HG02610 (cell line): ENCODE measurements around the gene PHB1.
"Not testable (repeated sequence)": the region's sequence is repeated elsewhere in the genome, so short reads cannot be mapped to it uniquely, and the experiment has no call there.

Experiments
- ATAC-seq: cut with Tn5 transposase; IDR thresholded peaks from one replicate; pipeline ENCODE4 v1.9.1; 2021; ENCODE audit warnings: mild to moderate bottlenecking, moderate library complexity; ENCODE audit not compliant: unreplicated experiment

Gene PHB1

DNA sequence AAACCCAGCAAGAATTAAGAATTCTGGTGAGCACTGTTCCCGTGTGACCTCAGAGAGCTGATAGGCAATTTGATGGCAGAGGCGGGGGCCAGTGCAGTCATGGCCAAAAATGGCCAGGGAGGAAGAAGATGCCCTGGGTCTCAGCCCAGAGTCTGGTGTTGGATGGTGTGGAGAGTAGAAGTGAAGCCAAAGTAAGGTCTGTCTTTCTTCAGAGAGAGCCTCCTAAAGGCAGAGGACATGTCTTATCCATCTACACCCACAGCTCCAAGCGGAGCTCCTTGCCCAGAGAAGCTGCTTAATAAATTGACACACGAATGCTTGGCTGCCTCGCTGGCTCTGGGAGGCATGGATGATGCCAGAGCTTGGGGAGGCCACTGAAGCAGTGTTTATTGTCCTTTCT, 32.9 kb downstream of the PHB1 start:
- no peak for ATAC-seq

DNA sequence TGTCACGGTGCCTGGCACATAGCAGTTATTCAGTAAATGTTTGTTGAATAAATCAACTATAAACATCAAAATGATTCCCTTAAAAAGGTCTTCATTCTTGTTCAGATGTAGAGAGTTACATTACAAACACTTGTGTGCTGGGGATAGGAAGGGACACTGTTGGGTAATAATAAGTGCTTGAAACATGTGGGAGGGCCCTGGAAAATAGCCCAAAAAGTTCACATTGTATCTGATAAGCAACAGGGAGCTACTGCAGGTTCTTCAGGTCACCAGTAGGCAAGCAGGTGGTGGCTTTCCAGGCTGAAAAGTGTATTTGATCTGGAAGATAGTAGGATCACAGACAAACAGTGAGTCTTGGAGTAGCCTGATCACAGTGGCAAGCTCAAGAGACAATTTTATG, 33.6 kb downstream of the PHB1 start:
- no peak for ATAC-seq

DNA sequence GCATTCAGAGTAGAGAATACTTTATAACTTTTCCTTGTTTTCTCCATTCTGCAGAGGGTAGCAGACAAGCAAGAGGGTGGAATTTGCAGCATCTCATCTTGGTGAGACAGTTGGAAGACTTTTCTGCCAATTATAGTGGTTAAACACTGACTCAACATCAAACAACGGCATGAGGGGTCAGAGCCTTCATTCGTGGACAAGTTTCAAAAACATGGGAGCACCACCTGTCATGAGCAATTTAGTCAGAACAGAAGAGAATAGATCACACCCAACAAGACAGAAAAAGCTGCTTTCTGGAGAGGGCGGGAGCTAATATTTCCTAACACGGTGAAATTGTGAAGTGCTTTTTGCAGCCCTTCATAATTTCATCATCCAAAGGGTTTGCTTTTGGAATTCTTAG, 34.8 kb downstream of the PHB1 start:
- no peak for ATAC-seq

DNA sequence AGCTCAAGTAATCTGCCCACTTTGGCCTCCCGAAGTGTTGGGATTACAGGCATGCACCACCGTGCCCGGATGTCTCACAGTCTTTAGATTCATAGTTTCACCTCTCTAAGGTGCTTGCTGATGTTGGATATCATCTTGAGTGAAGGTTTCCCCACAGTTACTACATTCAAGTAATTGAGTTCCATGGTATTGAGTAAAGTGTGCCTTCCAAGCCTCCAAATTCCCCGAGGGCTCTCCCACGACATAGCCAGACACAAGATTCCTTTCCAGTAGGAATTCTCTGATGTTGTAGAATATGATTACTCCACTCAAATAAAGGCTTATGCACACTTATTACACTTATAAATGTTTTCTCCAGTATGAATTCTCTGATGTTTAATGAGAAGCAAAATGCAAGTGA, 36.4 kb downstream of the PHB1 start:
- ATAC-seq: no peak

DNA sequence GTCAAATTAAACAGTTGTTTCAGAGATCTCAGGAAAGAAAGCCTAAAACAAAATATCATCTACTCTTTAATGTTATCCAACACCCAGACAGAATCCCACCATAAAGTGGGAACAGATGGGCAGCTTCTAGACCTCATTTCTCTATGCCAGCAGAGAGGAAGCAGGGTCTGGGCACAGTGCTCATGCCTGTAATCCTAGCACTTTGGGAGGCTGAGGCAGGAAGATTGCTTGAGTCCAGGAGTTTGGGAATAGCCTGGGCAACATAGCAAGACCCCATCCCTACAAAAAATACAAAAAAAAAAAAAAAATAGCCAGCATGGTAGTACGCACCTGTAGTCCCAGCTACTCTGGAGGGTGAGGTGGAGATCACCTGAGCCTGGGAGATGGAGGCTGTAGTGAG, 39.1 kb downstream of the PHB1 start:
- no peak for ATAC-seq

DNA sequence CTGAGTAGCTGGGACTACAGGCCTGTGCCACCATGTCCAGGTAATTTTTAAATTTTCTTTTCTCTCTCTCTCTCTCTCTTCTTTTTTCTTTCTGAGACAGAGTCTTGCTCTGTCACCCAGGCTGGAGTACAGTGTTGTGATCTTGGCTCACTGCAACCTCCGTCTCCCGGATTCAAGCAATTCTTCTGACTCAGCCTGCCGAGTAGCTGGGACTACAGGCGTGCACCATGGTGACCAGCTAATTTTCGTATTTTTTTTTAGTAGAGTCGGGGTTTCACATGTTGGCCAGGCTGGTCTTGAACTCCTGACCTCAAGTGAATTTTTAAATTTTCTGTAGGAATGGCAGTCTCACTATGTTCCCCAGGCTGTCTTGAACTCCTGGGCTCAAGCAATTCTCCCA, 41.6 kb downstream of the PHB1 start:
- ATAC-seq: no peak

DNA sequence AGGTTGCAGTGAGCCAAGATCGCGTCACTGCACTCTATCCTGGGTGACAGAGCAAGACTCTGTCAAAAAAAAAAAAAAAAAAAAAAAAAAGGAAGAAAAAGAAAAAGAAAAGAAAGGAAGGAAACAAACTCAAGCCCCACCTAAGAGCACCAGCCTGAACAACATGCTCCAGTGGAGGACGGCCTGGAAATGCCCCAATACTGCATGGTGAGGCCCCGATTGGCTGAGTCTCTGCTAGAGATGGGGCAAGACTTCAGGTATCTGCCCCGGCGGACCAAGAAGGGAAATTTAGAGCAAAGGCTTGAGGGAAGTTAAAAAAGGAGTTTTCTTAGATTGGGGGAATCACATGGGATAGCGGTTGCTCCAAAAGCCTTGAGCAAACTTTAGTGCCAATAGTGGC, 42.3 kb downstream of the PHB1 start:
- no peak for ATAC-seq

DNA sequence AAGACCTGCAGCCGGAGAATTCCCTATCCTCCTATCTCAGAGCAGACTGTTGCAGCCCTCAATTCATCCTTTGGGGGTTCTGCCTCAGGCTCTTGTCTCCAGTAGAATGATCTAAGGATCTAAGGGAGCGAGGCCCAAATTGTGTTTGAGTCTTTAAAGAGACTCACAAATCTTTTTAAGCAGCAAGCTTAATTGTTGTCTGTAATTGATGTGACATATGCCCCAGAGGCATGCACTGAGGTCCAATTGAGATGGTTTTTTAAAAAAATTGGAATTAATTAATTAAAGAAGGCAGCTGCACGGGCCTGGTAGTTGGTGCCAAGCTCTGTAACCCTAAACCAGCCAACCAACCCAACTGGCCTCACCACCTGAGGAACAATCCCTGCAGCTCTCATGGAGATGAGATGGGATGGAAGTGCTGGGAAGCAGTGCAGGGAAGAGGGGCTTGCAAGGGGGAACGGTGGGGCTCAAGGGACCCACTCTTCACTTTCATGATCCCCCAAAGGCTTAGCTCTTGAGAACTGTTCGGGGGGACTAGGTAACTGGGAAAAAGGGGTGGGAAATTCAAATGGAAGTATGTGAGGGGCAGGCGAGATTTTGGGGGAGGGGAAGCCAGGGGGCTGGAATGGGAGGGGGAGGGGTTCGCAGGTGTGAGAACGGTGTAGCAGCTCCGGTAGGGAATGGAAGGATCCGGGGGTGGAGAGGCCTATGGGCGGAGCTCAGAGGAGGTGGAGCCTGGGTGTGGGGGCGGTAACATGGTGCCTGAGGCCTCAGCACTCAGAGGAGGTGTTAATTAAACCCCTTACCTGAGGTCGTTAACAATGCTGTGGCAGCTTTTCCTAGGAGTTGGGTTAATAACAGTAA, 43.5 kb downstream of the PHB1 start:
- no peak for ATAC-seq

DNA sequence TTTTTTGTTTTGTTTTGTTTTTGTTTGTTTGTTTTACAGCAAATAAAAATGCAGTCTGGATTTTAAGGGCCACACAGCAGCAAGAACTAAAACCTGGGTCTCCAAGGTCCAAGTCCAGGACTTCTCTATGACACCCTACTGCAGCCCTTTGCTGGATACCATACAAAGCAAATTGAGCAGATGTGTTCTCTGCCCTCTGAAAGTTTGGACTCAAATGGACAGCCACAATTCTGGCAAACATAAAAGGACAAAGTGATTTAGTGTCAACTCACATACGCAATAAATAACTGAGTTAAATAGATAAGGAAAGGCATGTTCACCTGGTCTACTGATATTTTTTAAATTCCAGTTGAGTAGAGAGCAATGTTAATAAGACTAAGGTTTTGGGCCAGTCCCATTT, 44.9 kb downstream of the PHB1 start:
- ATAC-seq: no peak

DNA sequence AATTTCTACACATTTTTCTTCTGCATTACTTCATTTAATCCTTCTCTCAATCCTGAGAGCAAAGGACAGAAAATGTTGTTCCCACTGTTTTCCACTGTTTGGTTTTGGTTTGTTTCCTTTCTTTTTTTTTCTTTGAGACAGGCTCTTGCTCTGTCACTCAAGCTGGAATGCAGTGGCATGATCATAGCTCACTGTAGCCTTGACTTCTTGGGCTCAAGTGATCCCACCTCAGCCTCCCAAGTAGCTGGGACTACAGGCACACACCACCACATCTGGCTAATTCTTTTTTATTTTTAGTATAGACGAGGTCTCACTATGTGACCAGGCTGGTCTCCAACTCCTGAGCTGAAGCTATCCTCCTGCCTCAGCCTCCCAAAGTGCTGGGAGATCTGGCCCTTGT, 45.6 kb downstream of the PHB1 start:
- no peak for ATAC-seq

DNA sequence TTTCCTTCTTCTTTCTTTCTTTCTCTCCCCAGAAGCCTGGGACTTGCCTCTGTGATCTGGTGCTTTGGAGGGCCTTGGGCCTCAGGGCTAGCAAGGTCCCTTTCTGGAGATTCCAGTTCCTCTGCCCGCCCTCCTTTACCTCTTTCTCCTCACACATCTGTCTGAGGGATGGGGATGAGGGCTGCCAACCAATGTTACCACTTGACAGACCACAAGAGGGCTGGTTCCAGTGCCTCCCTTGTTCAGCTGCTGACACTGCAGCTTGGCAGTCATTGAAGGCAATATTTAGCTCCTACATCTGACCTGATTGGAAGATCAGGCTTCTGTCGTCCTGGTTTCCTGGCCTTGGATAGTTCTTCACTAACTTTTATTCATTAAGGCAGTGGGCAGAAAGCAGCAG, 49.0 kb downstream of the PHB1 start:
- no peak for ATAC-seq

DNA sequence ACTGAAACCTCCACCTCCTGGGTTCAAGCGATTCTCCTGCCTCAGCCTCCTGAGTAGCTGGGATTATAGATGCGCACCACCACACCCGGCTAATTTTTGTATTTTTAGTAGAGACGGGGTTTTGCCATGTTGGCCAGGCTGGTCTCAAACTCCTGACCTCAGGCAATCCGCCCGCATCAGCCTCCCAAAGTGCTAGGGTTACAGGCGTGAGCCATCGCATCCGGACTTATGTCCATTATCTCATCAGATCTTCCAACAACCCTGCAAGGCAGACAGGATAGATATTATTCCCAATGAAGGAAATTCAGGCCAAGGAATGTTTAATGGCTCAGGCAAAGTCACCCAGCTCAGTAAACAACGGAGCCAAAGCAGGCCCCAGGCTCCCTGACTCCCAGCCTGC, 49.6 kb downstream of the PHB1 start:
- ATAC-seq: not testable (repeated sequence)

DNA sequence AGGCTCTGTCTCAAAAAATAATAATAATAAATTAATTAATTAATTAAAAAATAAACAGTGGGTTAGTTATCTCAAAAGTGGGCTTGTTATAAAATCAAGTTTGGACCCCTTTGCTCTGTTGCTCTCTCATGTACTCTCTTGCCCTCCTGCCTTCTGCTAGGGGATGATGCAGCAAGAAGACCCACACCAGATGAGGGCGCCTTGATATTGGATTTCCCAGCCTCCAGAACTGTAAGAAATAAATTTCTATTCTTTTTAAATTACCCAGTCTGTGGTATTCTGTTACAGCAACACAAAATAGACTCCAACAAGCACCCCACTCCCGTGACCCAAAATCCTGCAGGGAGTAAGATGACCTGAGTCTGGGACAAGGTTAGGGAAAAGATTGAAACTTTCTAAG, 50.6 kb downstream of the PHB1 start:
- no peak for ATAC-seq

DNA sequence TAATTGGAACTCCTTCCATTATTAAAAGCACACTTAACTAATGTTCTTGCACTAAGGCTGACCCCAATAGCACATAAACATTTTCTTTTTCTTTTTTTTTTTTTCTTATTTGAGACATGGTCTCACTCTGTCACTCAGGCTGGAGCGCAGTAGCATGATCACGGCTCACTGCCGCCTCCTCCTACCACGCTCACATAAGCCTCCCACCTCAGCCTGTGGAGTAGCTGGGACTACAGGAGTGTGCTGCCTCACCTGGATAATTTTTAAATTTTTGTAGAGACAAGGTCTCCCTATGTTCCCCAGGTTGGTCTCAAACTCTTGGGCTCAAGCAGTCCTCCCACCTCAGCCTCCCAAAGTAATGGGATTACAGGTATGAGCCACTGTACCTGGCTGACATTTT, 51.4 kb downstream of the PHB1 start:
- ATAC-seq: no peak

DNA sequence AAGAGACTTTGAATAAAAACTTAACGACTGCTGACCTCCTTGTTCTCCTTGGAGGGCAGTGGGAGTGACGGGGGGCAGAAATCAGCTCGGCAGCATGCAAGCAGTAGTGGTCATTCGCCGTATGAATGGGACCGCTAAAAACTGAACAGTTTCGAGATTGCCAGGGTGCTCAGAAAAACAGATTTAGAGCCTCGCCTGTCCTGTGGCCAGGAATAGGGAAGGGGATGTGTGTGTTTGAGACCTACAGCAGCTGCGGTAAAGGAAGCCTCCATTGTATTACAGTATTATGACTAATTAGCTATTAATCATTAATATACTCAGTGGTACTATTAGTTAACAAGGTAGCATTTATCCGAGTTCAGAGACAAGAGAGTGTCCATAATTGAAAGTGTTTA, 52.0 kb downstream of the PHB1 start:
- ATAC-seq: no peak

DNA sequence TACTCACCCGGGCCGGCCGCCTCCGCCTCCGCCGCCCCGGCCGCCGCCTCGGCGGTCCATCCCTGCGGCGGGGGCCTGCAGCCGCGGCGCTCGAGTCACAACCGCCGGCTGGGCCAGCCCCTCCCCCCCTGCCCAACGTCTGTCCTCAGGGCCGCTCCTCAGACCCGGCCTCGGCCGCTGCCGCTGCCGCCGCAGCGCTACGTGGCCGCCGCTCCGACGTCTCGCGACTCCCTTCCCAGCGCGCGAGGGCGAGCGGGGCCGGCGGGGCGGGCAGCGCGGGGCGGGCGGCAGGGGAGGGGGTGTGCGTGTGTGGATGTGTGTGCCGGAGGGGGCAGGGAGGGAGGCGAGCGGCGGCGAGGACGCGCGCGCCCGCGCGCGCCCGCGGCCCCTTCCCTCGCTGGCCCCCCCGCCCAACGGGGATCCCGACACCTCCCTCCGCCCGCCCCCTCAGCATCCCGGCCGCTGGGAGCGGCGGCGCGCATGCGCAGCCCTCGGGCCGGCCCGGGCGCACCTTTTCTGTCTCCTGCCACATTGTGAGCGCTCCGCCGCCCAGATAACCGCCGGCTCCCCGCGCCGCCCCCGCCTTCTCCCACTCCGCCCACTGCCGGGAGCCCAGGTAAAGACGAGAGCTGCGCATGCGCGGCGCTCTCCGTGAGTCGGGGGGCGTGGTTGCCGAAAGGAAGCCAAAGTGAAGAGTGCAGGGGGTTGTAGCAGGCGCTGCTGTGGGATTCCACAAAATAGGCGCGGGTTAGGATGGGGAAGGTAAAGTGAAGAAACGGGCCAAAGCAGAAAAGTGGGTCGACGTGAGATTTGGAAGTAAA, 52.6 kb downstream of the PHB1 start, which contains the start of gene ZNF652:
ZNF652 (minus strand) TSS at position 349 of the 821 bp plus-strand sequence. CDS start 44,525 bp downstream, outside the sequence.
- ATAC-seq: peak; percentile 63

DNA sequence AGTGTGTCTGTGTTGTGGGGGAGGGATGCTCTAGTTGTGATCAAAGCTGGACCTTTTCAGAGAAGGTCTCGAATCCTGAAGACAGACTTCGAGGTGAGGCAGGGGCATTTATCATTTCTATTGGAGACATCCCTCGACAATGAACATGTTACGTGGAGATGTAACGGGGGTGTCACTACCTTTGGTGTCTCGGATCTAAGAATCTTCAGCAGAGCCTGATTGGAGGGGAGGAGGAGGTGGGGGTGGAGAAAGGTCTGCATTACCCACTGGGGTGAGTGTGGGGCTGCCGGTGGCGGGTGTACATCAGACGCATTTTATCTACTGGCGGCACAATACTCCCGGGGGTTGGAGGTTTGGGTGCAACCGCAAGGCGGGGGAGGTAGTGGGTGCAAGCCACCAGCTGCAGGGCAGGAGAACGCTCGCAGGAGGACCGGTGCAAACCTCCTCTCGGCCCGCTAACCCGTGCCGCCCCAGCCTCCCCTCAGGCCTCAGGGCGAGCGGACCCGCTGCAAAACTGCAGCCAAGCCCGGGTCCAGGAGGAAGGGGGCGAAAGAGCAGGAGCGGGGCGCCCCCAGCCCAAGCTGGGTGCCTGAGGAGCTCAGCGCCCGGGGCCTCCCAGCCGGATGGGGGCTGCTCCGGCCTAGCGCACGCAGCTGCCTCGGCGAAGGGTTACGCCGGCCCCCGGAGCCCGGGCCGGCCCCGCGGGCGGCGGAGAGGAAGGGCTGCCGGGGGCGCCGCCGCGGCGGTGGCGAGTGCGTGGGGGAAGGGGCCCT, 53.4 kb downstream of the PHB1 start:
- ATAC-seq: peak; percentile 22

DNA sequence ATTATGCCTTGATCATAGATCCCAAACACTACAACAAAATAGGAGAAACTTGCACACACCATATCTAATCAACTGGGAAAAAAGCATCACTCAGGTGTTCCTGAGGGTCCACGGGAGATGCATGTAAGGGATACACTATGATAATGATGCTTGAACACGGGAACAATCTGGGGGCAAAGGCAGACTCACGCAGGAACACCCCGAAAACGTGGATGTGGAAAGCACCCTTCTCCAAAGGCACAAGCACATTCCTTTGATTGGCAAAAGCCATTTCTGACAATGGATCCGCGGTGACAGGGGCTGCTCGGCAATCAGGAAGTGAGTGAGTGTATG, 53.9 kb downstream of the PHB1 start:
- ATAC-seq: no peak

DNA sequence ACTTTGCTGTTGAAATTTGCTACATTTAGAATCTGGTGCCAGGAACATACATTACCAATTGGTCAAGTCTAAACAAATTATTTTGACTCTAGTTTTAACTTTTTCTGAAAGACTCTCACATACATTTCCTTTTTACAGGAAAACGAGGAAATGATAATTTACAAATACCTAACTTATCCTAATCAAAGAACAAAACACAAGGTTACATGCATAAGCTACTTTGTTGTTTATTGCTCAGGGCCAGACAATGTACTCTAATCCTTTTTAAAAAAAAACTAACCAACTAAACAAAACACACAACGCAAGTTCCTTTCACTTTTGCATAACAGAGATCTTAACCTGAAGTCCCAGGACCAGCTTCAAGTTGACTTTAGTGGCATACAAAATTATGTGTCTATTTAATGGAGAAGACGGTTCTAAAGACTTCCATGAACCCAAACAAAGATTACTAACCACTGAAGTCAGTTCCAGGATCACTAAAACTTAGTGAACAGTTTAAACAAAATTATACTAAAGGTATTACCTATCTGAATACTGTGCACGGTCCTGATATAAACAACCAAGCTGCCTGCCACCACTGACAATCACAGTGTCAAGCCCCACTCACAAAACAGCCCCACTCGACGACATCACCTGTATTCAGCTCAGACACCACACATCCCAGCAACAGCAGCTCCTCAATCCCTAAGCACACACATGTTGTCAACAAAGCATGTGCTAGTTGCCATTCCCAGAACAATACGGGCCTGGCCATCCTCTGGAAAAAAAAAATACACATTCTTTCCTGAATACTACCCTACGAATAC, 54.5 kb downstream of the PHB1 start:
- no peak for ATAC-seq

DNA sequence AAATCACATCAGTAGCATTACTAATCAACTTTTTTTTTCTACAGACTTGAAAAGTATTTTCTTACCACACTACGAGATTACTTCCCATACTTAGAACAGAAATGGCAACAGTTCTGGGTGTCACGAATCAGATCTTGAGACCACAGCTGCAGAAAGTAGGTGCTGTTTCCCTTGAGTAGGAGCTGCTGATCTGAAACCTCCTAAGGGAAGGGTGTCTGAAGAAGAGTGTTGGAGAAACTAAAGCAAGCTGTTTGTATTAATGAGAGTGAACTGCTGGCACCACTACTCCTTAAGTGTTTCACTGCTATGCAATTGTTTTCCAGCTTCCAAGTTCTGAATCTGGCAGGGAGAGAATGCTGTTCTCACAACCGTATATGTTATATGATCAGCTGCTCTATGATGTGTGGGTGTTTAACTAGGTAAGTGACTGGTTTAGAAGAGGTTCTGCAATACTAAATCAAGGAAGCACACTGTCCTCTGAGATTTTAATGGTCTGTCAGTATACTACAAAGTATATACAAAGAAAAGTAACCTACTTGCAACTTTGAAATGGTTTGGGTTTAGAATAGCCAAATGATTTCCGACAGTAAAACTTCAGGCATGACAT, 55.9 kb downstream of the PHB1 start:
- ATAC-seq: peak; percentile 26
